PC-3 (cell line): ENCODE measurements around the gene GARIN3. TPM values are rescaled to one million over a fixed set of nuclear protein-coding genes. Genes with fewer than 3 reads are reported as not detected.

ENCODE experiments used
- ATAC-seq: fragments of 200-7000 bp; cut with Tn5 transposase; 2 replicates; pipeline ENCODE4 v1.9.1; 2020; ENCODE audit warnings: mild to moderate bottlenecking, moderate library complexity
- BruUV-seq: library from RNA; stranded (reverse); fragments of 400-500 nt; replicated peaks from 2 replicates; lab custom pipeline; 2021; lab: Mats Ljungman, UMichigan
- CTCF ChIA-PET: fragments of 300-600 bp; sonication (Branson Sonifier 250); formaldehyde crosslinking; loops from one replicate; lab custom pipeline; 2022; ENCODE audit warnings: antibody characterized with exemption; lab: Charles Lee
- POLR2A ChIA-PET: fragments of 300-600 bp; sonication (Branson Sonifier 250); formaldehyde crosslinking; loops from one replicate; lab custom pipeline; 2022; ENCODE audit warnings: antibody characterized with exemption; ENCODE audit not compliant: unreplicated experiment; lab: Charles Lee
- DNase-seq: peaks from one replicate; pipeline ENCODE4 v3.0.0-alpha.2; 2015
- H2AFZ ChIP-seq: fragments of 300-600 bp; sonication (generic); 2 replicates; pipeline ENCODE4 v1.6.0; 2016; ENCODE audit warnings: antibody characterized with exemption, low read length
- H3F3A ChIP-seq: fragments of 300-600 bp; sonication (generic); one replicate; pipeline ENCODE4 v1.6.0; 2017; ENCODE audit warnings: antibody characterized with exemption, low read length, control low read depth, mild to moderate bottlenecking; ENCODE audit not compliant: unreplicated experiment
- H3K27ac ChIP-seq: fragments of 300-600 bp; sonication (generic); 2 replicates; pipeline ENCODE4 v1.5.1; 2016; ENCODE audit warnings: mild to moderate bottlenecking, low read length
- H3K27me3 ChIP-seq: fragments of 300-600 bp; sonication (generic); 2 replicates; pipeline ENCODE4 v1.6.1; 2016; ENCODE audit warnings: low read length, mixed read lengths
- H3K36me3 ChIP-seq: fragments of 300-600 bp; sonication (generic); 2 replicates; pipeline ENCODE4 v1.6.1; 2016; ENCODE audit warnings: low read depth, mixed run types, low read length, mixed read lengths
- H3K4me1 ChIP-seq: fragments of 300-600 bp; sonication (generic); 2 replicates; pipeline ENCODE4 v1.5.1; 2016; ENCODE audit warnings: low read length; ENCODE audit not compliant: insufficient read depth
- H3K4me2 ChIP-seq: fragments of 300-600 bp; sonication (generic); 2 replicates; pipeline ENCODE4 v1.6.0; 2016; ENCODE audit warnings: low read length
- H3K4me3 ChIP-seq: fragments of 300-600 bp; sonication (generic); 2 replicates; pipeline ENCODE4 v1.5.1; 2016; ENCODE audit warnings: mild to moderate bottlenecking, low read length, mixed read lengths
- H3K79me2 ChIP-seq: fragments of 300-600 bp; sonication (generic); 2 replicates; pipeline ENCODE4 v1.6.1; 2017; ENCODE audit warnings: low read length, mixed read lengths
- H3K9ac ChIP-seq: fragments of 300-600 bp; sonication (generic); 2 replicates; pipeline ENCODE4 v1.6.0; 2016; ENCODE audit warnings: mild to moderate bottlenecking, low read length
- H3K9me2 ChIP-seq: fragments of 300-600 bp; sonication (generic); replicated peaks from 2 replicates; pipeline ENCODE4 v1.6.1; 2016; ENCODE audit warnings: mixed run types, low read length, mixed read lengths
- H3K9me3 ChIP-seq: fragments of 300-600 bp; sonication (generic); 2 replicates; pipeline ENCODE4 v1.6.1; 2016; ENCODE audit warnings: low read length, mixed read lengths
- H4K20me1 ChIP-seq: fragments of 300-600 bp; sonication (generic); 2 replicates; pipeline ENCODE4 v1.6.1; 2016; ENCODE audit warnings: low read length, mixed read lengths
- EZH2 ChIP-seq: fragments of 300-600 bp; sonication (generic); IDR thresholded peaks from one replicate; pipeline ENCODE4 v1.6.1; 2017; ENCODE audit warnings: antibody characterized with exemption, mild to moderate bottlenecking, low read length; ENCODE audit not compliant: unreplicated experiment
- EZH2phosphoT487 ChIP-seq: fragments of 300-600 bp; sonication (generic); IDR thresholded peaks from 2 replicates; pipeline ENCODE4 v1.6.1; 2018; ENCODE audit warnings: mild to moderate bottlenecking, antibody characterized with exemption, low read length, borderline replicate concordance
- intact Hi-C: fragments of 100-400 bp; cut with micrococcal nuclease; formaldehyde crosslinking; loops from 2 replicates; pipeline ENCODE4 v1.9.0; 2023
- total RNA-seq: library from RNA; depleted of rRNA; stranded (reverse); fragments of >200 nt; gene quantifications from 2 replicates; pipeline ENCODE4 v1.2.3, GENCODE V29; 2014
- TF ChIP-seq, protein P1 (sequence below): fragments of 300-600 bp; sonication (generic); conservative IDR thresholded peaks from 2 replicates; pipeline ENCODE4 v1.5.1; 2017; ENCODE audit warnings: antibody characterized with exemption, low read depth, mild to moderate bottlenecking, low read length

Gene GARIN3
- total RNA-seq, 1 experiment from 2014 or later: not detected

- peak overlapping the region; percentile 94 for H2AFZ ChIP-seq
- peak overlapping the region; percentile 79 for H3K4me3 ChIP-seq
- peaks cover 42% of the 10 kb centered on the region for H3K79me2 ChIP-seq
- intact Hi-C loops: loop anchor here (10.0 kb wide), 1 partner anchor 1991 kb away; no protein-coding TSS in a partner anchor
- peak; percentile 60 for ATAC-seq
- H3F3A ChIP-seq: no peaks in the 10 kb centered on the region
- H3K4me2 ChIP-seq: peak overlapping the region; percentile 83
- H3K27ac ChIP-seq: no peak overlapping the region
- H3K9ac ChIP-seq: peak overlapping the region; percentile 87
- peaks cover 10% of the 10 kb centered on the region; the same call in 1 of the 2 replicates for H3K4me1 ChIP-seq
- ChIA-PET CTCF (interaction anchor here (0.6 to 2.0 kb wide), 3 partner anchors 11 to 473 kb away, joined by 4 to 15 read pairs (median 7); no protein-coding TSS in a partner anchor), POLR2A (interaction anchor here (0.6 to 0.7 kb wide), 3 partner anchors 11 to 306 kb away, joined by 3 to 6 read pairs (median 4); no protein-coding TSS in a partner anchor)
- H3K9me3 ChIP-seq: no peaks in the 10 kb centered on the region
- TF ChIP-seq, protein P1, sequence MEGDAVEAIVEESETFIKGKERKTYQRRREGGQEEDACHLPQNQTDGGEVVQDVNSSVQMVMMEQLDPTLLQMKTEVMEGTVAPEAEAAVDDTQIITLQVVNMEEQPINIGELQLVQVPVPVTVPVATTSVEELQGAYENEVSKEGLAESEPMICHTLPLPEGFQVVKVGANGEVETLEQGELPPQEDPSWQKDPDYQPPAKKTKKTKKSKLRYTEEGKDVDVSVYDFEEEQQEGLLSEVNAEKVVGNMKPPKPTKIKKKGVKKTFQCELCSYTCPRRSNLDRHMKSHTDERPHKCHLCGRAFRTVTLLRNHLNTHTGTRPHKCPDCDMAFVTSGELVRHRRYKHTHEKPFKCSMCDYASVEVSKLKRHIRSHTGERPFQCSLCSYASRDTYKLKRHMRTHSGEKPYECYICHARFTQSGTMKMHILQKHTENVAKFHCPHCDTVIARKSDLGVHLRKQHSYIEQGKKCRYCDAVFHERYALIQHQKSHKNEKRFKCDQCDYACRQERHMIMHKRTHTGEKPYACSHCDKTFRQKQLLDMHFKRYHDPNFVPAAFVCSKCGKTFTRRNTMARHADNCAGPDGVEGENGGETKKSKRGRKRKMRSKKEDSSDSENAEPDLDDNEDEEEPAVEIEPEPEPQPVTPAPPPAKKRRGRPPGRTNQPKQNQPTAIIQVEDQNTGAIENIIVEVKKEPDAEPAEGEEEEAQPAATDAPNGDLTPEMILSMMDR: peak; percentile 21; the same call in 1 of the 2 replicates
- TF ChIP-seq EZH2: no peak
- no peak for TF ChIP-seq EZH2phosphoT487
- peaks cover 11% of the 10 kb centered on the region; the same call in 1 of the 2 replicates for H3K36me3 ChIP-seq
- H3K27me3 ChIP-seq: no peaks in the 10 kb centered on the region
- no peak for DNase-seq
- H4K20me1 ChIP-seq: no peaks in the 10 kb centered on the region
- TSS peak; percentile 99 for BruUV-seq
- H3K9me2 ChIP-seq: no peaks in the 10 kb centered on the region
Measured at GRCh38 chr5:157143127-157143971, 22.7 kb downstream of the GARIN3 start.

GRCh38 chr5:157142317-157143126, 23.5 kb downstream of the GARIN3 start, which contains the start of gene MED7:
MED7 (minus strand) TSS chr5:157142865; CDS start chr5:157139431, 3,434 bp downstream.
- BruUV-seq: TSS peak; percentile 73

More at GRCh38 chr5:157142317-157143126, 23.5 kb downstream of the GARIN3 start, which contains the start of gene MED7:
- intact Hi-C loops: loop anchor here (10.0 kb wide), 1 partner anchor 1992 kb away; no protein-coding TSS in a partner anchor
- Histone ChIP-seq H3K27ac (peak within 1 kb of the TSS; percentile 16), H3K9ac (peak within 1 kb of the TSS; percentile 87), H3K27me3 (no peaks in the 10 kb centered on the region), H3K4me2 (peak within 1 kb of the TSS; percentile 83), H3K4me3 (peak within 1 kb of the TSS; percentile 79), H2AFZ (peak within 1 kb of the TSS; percentile 94), H3K4me1 (peaks cover 10% of the 10 kb centered on the region; the same call in 1 of the 2 replicates), H3K79me2 (peaks cover 51% of the 10 kb centered on the region), H4K20me1 (no peaks in the 10 kb centered on the region), H3F3A (no peaks in the 10 kb centered on the region), H3K9me2 (no peaks in the 10 kb centered on the region), H3K36me3 (peaks cover 20% of the 10 kb centered on the region), H3K9me3 (no peaks in the 10 kb centered on the region)
- DNase-seq (peak; percentile 100), ATAC-seq (peak; percentile 99)
- TF ChIP-seq EZH2: no peak
- no peak for TF ChIP-seq EZH2phosphoT487
- TF ChIP-seq, protein P1: no peak
- ChIA-PET CTCF (interaction anchor here (0.6 to 2.0 kb wide), 4 partner anchors 10 to 474 kb away, joined by 3 to 15 read pairs (median 6); no protein-coding TSS in a partner anchor), POLR2A (interaction anchor here (0.6 to 0.7 kb wide), 3 partner anchors 10 to 305 kb away, joined by 3 to 6 read pairs (median 4); no protein-coding TSS in a partner anchor)
